ENCODE results near the gene HGFAC.

HGFAC gene

DNA sequence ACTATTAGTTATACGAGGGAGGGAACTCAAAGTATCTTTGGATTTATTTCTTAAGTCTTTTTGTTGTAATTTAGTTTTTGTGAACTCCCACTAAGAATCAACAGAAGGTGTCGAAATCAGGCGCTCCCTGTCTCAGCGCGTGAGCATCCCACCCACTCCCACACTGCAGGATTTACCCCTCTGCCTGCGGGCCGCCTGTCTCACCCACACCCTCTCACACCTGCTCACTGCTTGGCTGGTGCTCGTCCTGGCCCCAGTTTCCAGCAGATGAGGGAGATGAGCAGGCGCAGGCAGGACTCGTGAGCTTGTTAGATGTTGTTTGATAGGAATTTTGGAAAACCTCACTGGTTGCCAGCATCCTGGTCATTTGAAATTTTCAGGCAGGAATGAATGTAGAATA lies 20.8 kb upstream of the HGFAC start:
- TF ChIP-seq, protein P1, sequence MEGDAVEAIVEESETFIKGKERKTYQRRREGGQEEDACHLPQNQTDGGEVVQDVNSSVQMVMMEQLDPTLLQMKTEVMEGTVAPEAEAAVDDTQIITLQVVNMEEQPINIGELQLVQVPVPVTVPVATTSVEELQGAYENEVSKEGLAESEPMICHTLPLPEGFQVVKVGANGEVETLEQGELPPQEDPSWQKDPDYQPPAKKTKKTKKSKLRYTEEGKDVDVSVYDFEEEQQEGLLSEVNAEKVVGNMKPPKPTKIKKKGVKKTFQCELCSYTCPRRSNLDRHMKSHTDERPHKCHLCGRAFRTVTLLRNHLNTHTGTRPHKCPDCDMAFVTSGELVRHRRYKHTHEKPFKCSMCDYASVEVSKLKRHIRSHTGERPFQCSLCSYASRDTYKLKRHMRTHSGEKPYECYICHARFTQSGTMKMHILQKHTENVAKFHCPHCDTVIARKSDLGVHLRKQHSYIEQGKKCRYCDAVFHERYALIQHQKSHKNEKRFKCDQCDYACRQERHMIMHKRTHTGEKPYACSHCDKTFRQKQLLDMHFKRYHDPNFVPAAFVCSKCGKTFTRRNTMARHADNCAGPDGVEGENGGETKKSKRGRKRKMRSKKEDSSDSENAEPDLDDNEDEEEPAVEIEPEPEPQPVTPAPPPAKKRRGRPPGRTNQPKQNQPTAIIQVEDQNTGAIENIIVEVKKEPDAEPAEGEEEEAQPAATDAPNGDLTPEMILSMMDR (IDR thresholded peaks at IDR 0.05; ENCODE audit: borderline replicate concordance, control extremely low read depth, extremely low read depth, insufficient read depth, missing control alignments) = no peak
- in situ Hi-C loops (cut with MboI; ENCODE audit: low sequenced_read_pairs, unreplicated experiment) = no loop called here
- no peak for DNase-seq (ENCODE audit: low spot score)

DNA sequence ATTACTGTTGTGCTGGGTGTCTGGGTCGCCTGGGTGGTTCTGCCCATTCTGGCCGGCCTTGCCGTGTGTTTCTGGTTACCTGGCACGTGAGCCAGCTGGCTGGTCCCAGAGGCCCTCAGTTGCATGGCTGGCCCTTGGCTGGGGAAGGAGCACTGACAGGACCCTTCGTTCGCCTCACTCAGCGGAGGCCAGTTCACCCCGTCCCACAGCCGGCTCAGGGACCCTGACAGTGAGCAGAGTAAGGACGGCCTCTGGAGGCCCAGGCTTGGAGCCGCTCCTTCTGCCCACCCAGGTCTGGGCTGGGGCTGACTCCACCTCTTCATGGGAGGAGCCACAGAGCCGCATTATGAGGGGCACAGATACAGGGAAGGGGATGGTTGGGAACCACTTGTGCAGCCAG lies 20.3 kb upstream of the HGFAC start:
- TF ChIP-seq, protein P1 (IDR thresholded peaks at IDR 0.05; ENCODE audit: borderline replicate concordance, control extremely low read depth, extremely low read depth, insufficient read depth, missing control alignments) = no peak
- no peak for DNase-seq (ENCODE audit: low spot score)
- in situ Hi-C loops (cut with MboI; ENCODE audit: low sequenced_read_pairs, unreplicated experiment) = no loop called here

DNA sequence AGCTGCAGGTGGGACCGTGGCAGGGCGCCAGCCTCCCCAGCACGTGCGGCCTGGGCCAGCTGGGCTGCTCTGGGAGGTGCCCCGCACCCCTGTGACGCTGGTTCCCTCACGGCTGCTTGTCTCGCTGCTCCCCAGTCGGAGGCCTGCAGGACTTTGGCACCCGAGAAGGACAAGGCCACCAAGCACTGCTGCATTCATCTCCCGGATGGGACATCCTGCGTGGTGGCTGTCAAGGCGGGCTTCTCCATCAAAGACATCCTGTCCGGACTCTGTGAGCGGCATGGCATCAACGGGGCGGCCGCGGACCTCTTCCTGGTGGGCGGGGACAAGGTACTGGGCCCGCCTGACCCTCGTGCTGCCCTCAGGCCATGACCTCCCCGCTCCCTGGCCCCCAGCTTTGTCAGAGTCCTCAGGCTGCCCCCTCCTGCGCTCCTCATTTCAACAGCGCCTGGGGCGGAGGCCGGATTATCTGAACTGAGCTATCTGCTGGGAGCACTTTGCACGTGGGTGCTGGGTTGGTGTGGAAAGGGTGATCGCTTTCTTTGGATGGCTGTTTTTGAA lies 19.4 kb upstream of the HGFAC start:
- DNase-seq (ENCODE audit: low spot score) = no peak
- in situ Hi-C loops (cut with MboI; ENCODE audit: low sequenced_read_pairs, unreplicated experiment) = no loop called here
- TF ChIP-seq, protein P1 (IDR thresholded peaks at IDR 0.05; ENCODE audit: borderline replicate concordance, control extremely low read depth, extremely low read depth, insufficient read depth, missing control alignments) = no peak

DNA sequence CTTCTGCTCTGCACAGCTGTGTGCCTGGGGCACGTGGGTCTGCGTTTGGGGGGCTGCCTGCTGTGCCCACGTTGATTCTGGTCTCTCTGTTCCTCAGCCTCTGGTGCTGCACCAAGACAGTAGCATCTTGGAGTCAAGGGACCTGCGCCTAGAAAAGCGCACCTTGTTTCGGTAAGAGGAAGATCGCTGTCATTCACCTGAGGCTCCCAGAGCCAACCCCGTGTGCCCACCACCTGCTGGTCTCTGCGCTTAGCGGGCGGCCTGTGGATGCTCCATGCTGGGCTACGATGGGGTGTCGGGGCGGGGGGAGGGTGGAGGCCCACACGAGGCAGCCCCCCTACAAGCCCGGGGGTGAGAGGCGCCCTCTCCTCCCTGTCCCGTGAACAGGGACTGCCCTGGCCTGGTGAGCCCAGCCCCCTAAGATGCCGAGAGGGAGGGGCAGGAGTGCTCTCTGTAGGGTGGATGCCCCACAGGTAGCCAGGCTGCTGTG lies 18.9 kb upstream of the HGFAC start:
- in situ Hi-C loops (cut with MboI; ENCODE audit: low sequenced_read_pairs, unreplicated experiment) = no loop called here
- DNase-seq (ENCODE audit: low spot score) = no peak
- TF ChIP-seq, protein P1 (IDR thresholded peaks at IDR 0.05; ENCODE audit: borderline replicate concordance, control extremely low read depth, extremely low read depth, insufficient read depth, missing control alignments) = no peak

DNA sequence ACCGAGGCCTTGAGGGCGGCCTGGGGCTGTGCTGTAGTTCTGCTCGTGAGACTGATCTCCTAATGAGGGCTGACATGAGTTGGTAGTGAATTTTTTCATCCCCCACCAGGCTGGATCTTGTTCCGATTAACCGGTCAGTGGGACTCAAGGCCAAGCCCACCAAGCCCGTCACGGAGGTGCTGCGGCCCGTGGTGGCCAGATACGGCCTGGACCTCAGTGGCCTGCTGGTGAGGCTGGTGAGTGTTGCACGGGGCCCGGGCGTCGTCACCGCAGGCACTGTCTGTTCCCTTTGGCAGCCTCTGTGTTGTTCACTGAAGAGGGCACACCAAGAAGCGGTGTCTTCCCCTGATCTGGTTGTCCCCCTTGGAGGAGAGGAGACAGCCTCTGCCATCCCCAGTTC lies 18.4 kb upstream of the HGFAC start:
- in situ Hi-C loops (cut with MboI; ENCODE audit: low sequenced_read_pairs, unreplicated experiment) = no loop called here
- DNase-seq (ENCODE audit: low spot score) = no peak
- TF ChIP-seq, protein P1 (IDR thresholded peaks at IDR 0.05; ENCODE audit: borderline replicate concordance, control extremely low read depth, extremely low read depth, insufficient read depth, missing control alignments) = no peak

DNA sequence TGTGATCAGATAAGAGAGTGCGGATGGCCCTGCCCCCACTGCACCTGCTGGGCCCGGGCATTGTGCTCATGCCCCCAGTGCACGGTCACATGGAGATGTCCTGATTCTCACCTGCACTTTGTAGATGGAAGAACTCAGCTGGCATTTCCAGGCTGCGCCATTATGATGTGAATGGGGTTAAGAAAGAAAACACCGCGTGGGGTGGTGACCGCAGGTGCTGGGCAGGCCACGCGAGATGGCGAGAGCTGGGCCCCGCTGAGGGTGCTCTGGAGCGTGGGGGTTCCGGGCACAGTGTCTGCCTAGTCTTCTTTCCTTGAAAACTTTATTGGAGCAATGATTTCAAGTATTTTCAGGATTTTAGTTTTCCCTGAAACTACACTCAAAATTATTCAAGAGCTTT lies 17.8 kb upstream of the HGFAC start:
- DNase-seq (ENCODE audit: low spot score) = no peak
- TF ChIP-seq, protein P1 (IDR thresholded peaks at IDR 0.05; ENCODE audit: borderline replicate concordance, control extremely low read depth, extremely low read depth, insufficient read depth, missing control alignments) = no peak
- in situ Hi-C loops (cut with MboI; ENCODE audit: low sequenced_read_pairs, unreplicated experiment) = no loop called here
